Measurements from ENCODE around the gene WNT1. TPM values are rescaled to one million over a fixed set of nuclear protein-coding genes. Genes with fewer than 3 reads are reported as not detected.

The WNT1 gene
- total RNA-seq (not detected), polyA plus RNA-seq (ENCODE audit: insufficient read length in 2 of 2) (1 to 10 TPM; 2.0 to 2.9 TPM)
- long read RNA-seq, donor 1, partial matches to known transcripts, result 0 of 1 reads
- long read RNA-seq, donor 1, other reads (novel, unspliced or antisense), result 0 of 1 reads
- long read RNA-seq, donor 2, partial matches to known transcripts, result 0 of 1 reads
- long read RNA-seq, donor 2, other reads (novel, unspliced or antisense), result 0 of 1 reads
- long read RNA-seq, donor 3, result 0 reads
- long read RNA-seq, donor 4, result 0 reads

DNA sequence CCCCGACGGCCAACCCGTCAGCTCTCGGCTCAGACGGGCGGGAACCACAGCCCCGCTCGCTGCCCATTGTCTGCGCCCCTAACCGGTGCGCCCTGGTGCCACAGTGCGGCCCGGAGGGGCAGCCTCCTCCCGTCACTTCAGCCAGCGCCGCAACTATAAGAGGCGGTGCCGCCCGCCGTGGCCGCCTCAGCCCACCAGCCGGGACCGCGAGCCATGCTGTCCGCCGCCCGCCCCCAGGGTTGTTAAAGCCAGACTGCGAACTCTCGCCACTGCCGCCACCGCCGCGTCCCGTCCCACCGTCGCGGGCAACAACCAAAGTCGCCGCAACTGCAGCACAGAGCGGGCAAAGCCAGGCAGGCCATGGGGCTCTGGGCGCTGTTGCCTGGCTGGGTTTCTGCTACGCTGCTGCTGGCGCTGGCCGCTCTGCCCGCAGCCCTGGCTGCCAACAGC, at the start of gene WNT1:
Gene WNT1, plus strand, starts transcription at position 32 of the 450 bp plus-strand sequence. Its CDS starts 329 bp downstream, at position 361.
- Histone ChIP-seq H3K27ac (ENCODE audit: low read depth, low read length) (no peak within 1 kb of the TSS), H3K36me3 (ENCODE audit: control insufficient read depth, insufficient read depth, low read length) (peaks cover 3% of the 10 kb centered on the region), H3K4me1 (ENCODE audit: control insufficient read depth, insufficient read depth, low read length) (peaks cover 39% of the 10 kb centered on the region), H3K9me3 (ENCODE audit: control insufficient read depth, insufficient read depth, low read length) (no peaks in the 10 kb centered on the region), H3K27me3 (ENCODE audit: control insufficient read depth, insufficient read depth, low read length) (peaks cover 97% of the 10 kb centered on the region), H3K4me3 (ENCODE audit: low read depth, low read length) (peak within 1 kb of the TSS; percentile 9)
- DNase-seq (ENCODE audit: low read depth in 4 of 6, low spot score in 6 of 6), result peak in 2 of 6 donors; percentile 17 to 41
- 1% methylated on average over 45 of the region's 45 CpGs for WGBS (ENCODE audit: insufficient coverage)

- Histone ChIP-seq H3K9me3 (ENCODE audit: control insufficient read depth, insufficient read depth, low read length) (no peaks in the 10 kb centered on the region), H3K27ac (ENCODE audit: low read depth, low read length) (no peak overlapping the region), H3K36me3 (ENCODE audit: control insufficient read depth, insufficient read depth, low read length) (peaks cover 44% of the 10 kb centered on the region), H3K27me3 (ENCODE audit: control insufficient read depth, insufficient read depth, low read length) (no peaks in the 10 kb centered on the region), H3K4me3 (ENCODE audit: low read depth, low read length) (no peak overlapping the region), H3K4me1 (ENCODE audit: control insufficient read depth, insufficient read depth, low read length) (peaks cover 9% of the 10 kb centered on the region)
- no peak for DNase-seq (ENCODE audit: low read depth in 4 of 6, low spot score in 6 of 6)
- 89% methylated on average over 1 of the region's 1 CpG for WGBS (ENCODE audit: insufficient coverage)
Observed at GRCh38 chr12:48929551-48929950, 48.6 kb upstream of the WNT1 start.

DNA sequence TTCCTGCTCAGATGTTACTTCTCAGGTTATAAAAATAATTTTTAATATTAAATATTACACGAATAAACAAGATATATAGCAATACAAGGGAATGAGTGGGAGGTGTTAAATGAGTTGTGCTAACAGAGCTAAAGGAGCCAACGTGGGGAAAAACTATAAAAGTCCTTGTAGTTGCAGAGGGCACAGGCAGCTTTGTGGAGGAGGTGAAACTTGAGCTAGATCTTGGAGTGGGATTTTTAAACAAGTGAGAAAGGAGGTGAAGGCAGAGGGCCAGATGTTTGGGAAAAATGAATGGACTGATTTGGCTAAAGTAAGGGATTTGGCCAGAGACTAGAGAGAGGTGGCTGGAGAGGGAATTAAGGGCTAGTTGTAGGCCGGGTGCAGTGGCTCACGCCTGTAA, 47.6 kb upstream of the WNT1 start:
- Histone ChIP-seq H3K36me3 (ENCODE audit: control insufficient read depth, insufficient read depth, low read length) (peaks cover 49% of the 10 kb centered on the region), H3K27ac (ENCODE audit: low read depth, low read length) (no peak overlapping the region), H3K9me3 (ENCODE audit: control insufficient read depth, insufficient read depth, low read length) (no peaks in the 10 kb centered on the region), H3K4me1 (ENCODE audit: control insufficient read depth, insufficient read depth, low read length) (peaks cover 3% of the 10 kb centered on the region), H3K4me3 (ENCODE audit: low read depth, low read length) (no peak overlapping the region), H3K27me3 (ENCODE audit: control insufficient read depth, insufficient read depth, low read length) (no peaks in the 10 kb centered on the region)
- DNase-seq (ENCODE audit: low read depth in 4 of 6, low spot score in 6 of 6), result no peak
- 54% methylated on average over 1 of the region's 4 CpGs for WGBS (ENCODE audit: insufficient coverage)

DNA sequence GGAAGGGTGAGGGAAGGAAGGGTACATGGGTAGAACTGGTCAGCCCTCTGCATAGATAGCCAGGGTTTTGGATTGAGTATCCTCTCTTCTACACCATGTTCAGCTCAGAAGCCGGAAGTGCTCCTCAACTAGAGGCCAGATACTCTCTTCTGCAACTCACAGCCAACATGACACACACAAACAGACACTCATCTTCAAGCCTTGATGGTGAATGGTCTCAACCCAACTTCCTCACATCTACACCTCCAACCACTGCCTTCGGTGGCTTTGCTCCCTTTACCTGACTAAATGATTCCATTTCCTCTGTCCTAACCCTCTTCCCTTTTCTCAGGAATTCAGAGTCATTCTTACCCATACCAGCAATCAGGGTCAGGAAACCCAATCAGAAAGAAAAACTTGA, 45.2 kb upstream of the WNT1 start:
- Histone ChIP-seq H3K4me1 (ENCODE audit: control insufficient read depth, insufficient read depth, low read length) (no peaks in the 10 kb centered on the region), H3K27me3 (ENCODE audit: control insufficient read depth, insufficient read depth, low read length) (no peaks in the 10 kb centered on the region), H3K36me3 (ENCODE audit: control insufficient read depth, insufficient read depth, low read length) (peaks cover 64% of the 10 kb centered on the region), H3K4me3 (ENCODE audit: low read depth, low read length) (no peak overlapping the region), H3K9me3 (ENCODE audit: control insufficient read depth, insufficient read depth, low read length) (no peaks in the 10 kb centered on the region), H3K27ac (ENCODE audit: low read depth, low read length) (no peak overlapping the region)
- WGBS (ENCODE audit: insufficient coverage), result 94% methylated on average over 2 of the region's 2 CpGs
- no peak for DNase-seq (ENCODE audit: low read depth in 4 of 6, low spot score in 6 of 6)

DNA sequence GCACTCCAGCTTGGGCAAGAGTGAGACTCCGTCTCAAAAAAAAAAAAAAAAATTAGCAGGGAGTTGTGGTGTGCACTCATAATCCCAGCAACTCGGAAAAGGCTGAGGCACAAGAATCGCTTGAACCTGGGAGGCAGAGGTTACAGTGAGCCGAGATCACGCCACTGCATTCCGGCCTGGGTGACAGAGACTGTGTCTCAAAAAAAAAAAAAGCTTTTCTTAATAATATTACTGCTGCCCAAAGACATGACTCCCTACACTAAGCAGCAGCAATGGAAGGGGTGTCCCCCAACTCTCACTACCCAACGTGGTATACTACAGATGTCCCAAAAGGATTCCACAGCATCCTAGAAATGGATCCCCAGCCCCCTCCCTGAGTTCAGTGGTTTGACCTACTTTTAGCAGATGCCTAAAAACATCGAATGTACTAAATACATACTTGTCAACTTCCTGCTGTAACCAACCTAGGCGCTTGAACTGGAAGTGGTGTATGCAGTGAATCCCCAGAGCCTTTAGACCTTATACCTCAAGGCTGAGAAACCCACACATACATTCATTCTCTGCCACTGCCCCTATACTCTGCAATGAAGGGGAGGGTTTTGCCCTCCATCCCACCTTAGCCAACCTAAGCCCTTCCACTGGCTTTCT, 44.3 kb upstream of the WNT1 start:
- Histone ChIP-seq H3K9me3 (ENCODE audit: control insufficient read depth, insufficient read depth, low read length) (no peaks in the 10 kb centered on the region), H3K27ac (ENCODE audit: low read depth, low read length) (no peak overlapping the region), H3K36me3 (ENCODE audit: control insufficient read depth, insufficient read depth, low read length) (peaks cover 67% of the 10 kb centered on the region), H3K27me3 (ENCODE audit: control insufficient read depth, insufficient read depth, low read length) (no peaks in the 10 kb centered on the region), H3K4me1 (ENCODE audit: control insufficient read depth, insufficient read depth, low read length) (no peaks in the 10 kb centered on the region), H3K4me3 (ENCODE audit: low read depth, low read length) (no peak overlapping the region)
- WGBS (ENCODE audit: insufficient coverage), result 93% methylated on average over 5 of the region's 9 CpGs
- DNase-seq (ENCODE audit: low read depth in 4 of 6, low spot score in 6 of 6), result no peak

DNA sequence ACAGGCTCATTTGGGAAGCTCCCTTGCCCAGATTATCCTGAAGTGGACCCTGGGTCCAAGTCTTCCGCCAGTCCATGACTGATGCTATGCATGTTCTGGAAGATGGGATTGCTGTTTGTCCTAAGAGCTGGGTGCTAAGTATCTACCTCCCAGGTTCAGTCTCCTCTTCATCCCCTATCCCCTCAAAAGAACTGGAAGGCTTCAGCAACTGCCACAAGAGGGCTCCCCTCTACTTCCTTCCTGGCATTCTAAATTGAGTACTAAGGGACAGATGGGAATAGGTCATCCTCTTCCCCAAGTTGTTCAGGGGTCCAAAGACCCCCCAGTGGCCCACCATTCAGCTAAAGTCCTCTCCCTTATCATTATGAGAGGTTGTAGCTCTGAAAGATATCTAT, 43.8 kb upstream of the WNT1 start:
- H3K9me3 ChIP-seq (ENCODE audit: control insufficient read depth, insufficient read depth, low read length), result no peaks in the 10 kb centered on the region
- peaks cover 67% of the 10 kb centered on the region for H3K36me3 ChIP-seq (ENCODE audit: control insufficient read depth, insufficient read depth, low read length)
- DNase-seq (ENCODE audit: low read depth in 4 of 6, low spot score in 6 of 6), result peak in 1 of 6 donors; percentile 22
- no peaks in the 10 kb centered on the region for H3K4me1 ChIP-seq (ENCODE audit: control insufficient read depth, insufficient read depth, low read length)
- H3K27me3 ChIP-seq (ENCODE audit: control insufficient read depth, insufficient read depth, low read length), result no peaks in the 10 kb centered on the region
- WGBS (ENCODE audit: insufficient coverage), result no CpG with 5 or more reads among the region's 1 CpG
- no peak overlapping the region for H3K27ac ChIP-seq (ENCODE audit: low read depth, low read length)
- H3K4me3 ChIP-seq (ENCODE audit: low read depth, low read length), result no peak overlapping the region

DNA sequence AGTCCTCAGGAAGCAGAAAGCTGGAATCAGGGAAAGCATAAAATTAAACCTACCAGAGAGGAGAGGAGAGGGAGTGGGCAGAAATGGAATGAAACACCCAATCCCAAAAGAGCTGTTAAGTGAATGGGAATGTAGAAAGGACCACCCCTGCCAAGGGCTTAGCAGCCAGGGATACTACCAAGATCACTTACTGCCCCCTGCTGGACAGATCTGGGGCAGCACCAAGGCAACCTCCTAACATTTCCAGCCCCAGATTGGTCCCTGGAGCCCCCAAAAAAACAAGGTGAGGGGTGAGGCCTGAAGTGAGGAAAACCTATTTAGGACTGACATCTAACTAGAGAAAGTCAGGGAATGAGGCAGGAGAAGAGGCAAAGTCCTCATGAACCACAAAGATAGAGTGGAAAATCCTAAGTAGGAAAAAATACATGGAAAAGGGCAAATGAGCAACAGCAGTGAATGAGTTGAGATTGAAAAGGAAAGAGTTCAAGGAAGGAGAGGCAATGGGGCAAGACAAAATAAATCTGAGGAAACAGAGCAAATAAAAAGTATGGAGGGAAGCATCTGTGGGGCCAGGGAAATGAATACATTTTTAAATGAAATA, 41.6 kb upstream of the WNT1 start:
- peaks cover 73% of the 10 kb centered on the region for H3K36me3 ChIP-seq (ENCODE audit: control insufficient read depth, insufficient read depth, low read length)
- peak in 5 of 6 donors; percentile 48 to 90 (median 57) for DNase-seq (ENCODE audit: low read depth in 4 of 6, low spot score in 6 of 6)
- no peak overlapping the region for H3K4me3 ChIP-seq (ENCODE audit: low read depth, low read length)
- H3K9me3 ChIP-seq (ENCODE audit: control insufficient read depth, insufficient read depth, low read length), result no peaks in the 10 kb centered on the region
- H3K4me1 ChIP-seq (ENCODE audit: control insufficient read depth, insufficient read depth, low read length), result no peaks in the 10 kb centered on the region
- H3K27ac ChIP-seq (ENCODE audit: low read depth, low read length), result no peak overlapping the region
- H3K27me3 ChIP-seq (ENCODE audit: control insufficient read depth, insufficient read depth, low read length), result no peaks in the 10 kb centered on the region

DNA sequence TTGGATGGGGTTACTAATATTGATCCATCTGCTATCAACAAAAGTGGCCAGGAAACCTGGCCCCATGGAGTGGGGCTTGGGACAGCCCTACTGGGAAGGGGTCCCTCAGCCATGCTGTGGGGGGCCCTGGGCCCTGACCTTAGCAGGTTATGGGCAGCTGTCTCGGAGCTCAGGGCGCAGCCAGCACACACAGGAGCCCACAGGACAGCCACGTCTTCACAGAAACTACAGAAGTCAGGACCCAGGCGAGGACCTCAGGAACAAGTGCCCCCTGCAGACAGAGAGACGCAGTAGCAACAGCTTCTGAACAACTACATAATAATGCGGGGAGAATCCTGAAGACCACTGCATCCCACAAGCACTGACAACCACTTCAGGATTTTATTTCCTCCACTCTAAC, 41.0 kb upstream of the WNT1 start:
- no peaks in the 10 kb centered on the region for H3K9me3 ChIP-seq (ENCODE audit: control insufficient read depth, insufficient read depth, low read length)
- H3K4me1 ChIP-seq (ENCODE audit: control insufficient read depth, insufficient read depth, low read length), result no peaks in the 10 kb centered on the region
- no peaks in the 10 kb centered on the region for H3K27me3 ChIP-seq (ENCODE audit: control insufficient read depth, insufficient read depth, low read length)
- WGBS (ENCODE audit: insufficient coverage), result 73% methylated on average over 4 of the region's 6 CpGs
- H3K27ac ChIP-seq (ENCODE audit: low read depth, low read length), result no peak overlapping the region
- peaks cover 70% of the 10 kb centered on the region for H3K36me3 ChIP-seq (ENCODE audit: control insufficient read depth, insufficient read depth, low read length)
- no peak for DNase-seq (ENCODE audit: low read depth in 4 of 6, low spot score in 6 of 6)
- no peak overlapping the region for H3K4me3 ChIP-seq (ENCODE audit: low read depth, low read length)

DNA sequence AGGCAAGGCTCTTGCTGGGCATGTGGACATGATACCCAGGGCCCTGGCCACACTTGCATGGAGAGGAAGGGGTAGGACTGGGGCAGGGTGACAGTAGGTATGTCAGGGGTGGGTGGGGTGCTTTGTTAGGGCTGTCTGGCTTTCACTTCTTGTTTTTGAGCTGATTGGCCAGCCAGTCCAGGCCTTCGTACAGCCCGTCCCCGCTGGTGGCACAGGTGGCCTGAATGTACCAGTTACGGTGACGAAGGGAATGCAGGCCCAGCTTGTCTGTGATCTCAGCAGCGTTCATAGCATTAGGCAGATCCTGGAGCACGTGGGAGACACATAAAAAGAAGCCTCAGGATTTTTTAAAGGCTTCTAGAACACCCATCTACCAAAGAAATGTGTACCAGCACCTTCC, 39.3 kb upstream of the WNT1 start:
- WGBS (ENCODE audit: insufficient coverage), result 95% methylated on average over 7 of the region's 7 CpGs
- H3K27ac ChIP-seq (ENCODE audit: low read depth, low read length), result no peak overlapping the region

GRCh38 chr12:48940181-48940580, 37.9 kb upstream of the WNT1 start:
- no peaks in the 10 kb centered on the region for H3K4me1 ChIP-seq (ENCODE audit: control insufficient read depth, insufficient read depth, low read length)
- no peak for DNase-seq (ENCODE audit: low read depth in 4 of 6, low spot score in 6 of 6)
- H3K9me3 ChIP-seq (ENCODE audit: control insufficient read depth, insufficient read depth, low read length), result no peaks in the 10 kb centered on the region
- peaks cover 47% of the 10 kb centered on the region for H3K36me3 ChIP-seq (ENCODE audit: control insufficient read depth, insufficient read depth, low read length)
- no peak overlapping the region for H3K4me3 ChIP-seq (ENCODE audit: low read depth, low read length)
- WGBS (ENCODE audit: insufficient coverage), result 75% methylated on average over 2 of the region's 3 CpGs
- H3K27me3 ChIP-seq (ENCODE audit: control insufficient read depth, insufficient read depth, low read length), result no peaks in the 10 kb centered on the region
- H3K27ac ChIP-seq (ENCODE audit: low read depth, low read length), result no peak overlapping the region

More for the DNA sequence above, 39.3 kb upstream of the WNT1 start:
- Histone ChIP-seq H3K36me3 (ENCODE audit: control insufficient read depth, insufficient read depth, low read length) (peaks cover 57% of the 10 kb centered on the region), H3K9me3 (ENCODE audit: control insufficient read depth, insufficient read depth, low read length) (no peaks in the 10 kb centered on the region), H3K27me3 (ENCODE audit: control insufficient read depth, insufficient read depth, low read length) (no peaks in the 10 kb centered on the region), H3K4me3 (ENCODE audit: low read depth, low read length) (no peak overlapping the region), H3K4me1 (ENCODE audit: control insufficient read depth, insufficient read depth, low read length) (no peaks in the 10 kb centered on the region)
- DNase-seq (ENCODE audit: low read depth in 4 of 6, low spot score in 6 of 6), result no peak
